BLaER1 treated with 17β-estradiol and CSF1 and Interleukin-3, amounts not matched to agents 10 nM and 100 nM (cell line): Measurements from ENCODE around the gene LGR4.

Experiments
- H3K27ac ChIP-seq, 11 experiments: shearing (Covaris generic); formaldehyde crosslinking; 2 replicates each; pipeline ENCODE4 v1.8.1; 2022
- H3K27me3 ChIP-seq, 11 experiments: shearing (Covaris generic); formaldehyde crosslinking; 2 replicates each; pipeline ENCODE4 v1.8.1; 2022
- H3K36me3 ChIP-seq, 11 experiments: shearing (Covaris generic); formaldehyde crosslinking; 2 replicates each; pipeline ENCODE4 v1.8.1; 2022
- H3K4me1 ChIP-seq, 10 experiments: shearing (Covaris generic); formaldehyde crosslinking; 2 replicates each; pipeline ENCODE4 v1.8.1; 2022
- H3K4me2 ChIP-seq, 11 experiments: shearing (Covaris generic); formaldehyde crosslinking; 2 replicates each; pipeline ENCODE4 v1.8.1; 2022
- H3K4me3 ChIP-seq, 10 experiments: shearing (Covaris generic); formaldehyde crosslinking; 2 replicates each; pipeline ENCODE4 v1.8.1; 2022
- H3K9ac ChIP-seq, 11 experiments: shearing (Covaris generic); formaldehyde crosslinking; 2 replicates each; pipeline ENCODE4 v1.8.1; 2022
- H3K9me3 ChIP-seq, 11 experiments: shearing (Covaris generic); formaldehyde crosslinking; replicated peaks in 1 of 11; 2 replicates each; pipeline ENCODE4 v1.8.1; 2022
- H4K20me1 ChIP-seq, 11 experiments: shearing (Covaris generic); formaldehyde crosslinking; 2 replicates each; pipeline ENCODE4 v1.8.1; 2022
- Cebpa-rat ChIP-seq, 11 experiments: shearing (Covaris generic); IDR thresholded peaks; 2 replicates each; pipeline ENCODE4 v1.8.1; 2022

LGR4 gene

GRCh38 chr11:27495710-27496300, 23.2 kb upstream of the LGR4 start:
- Histone ChIP-seq H3K4me1 (peaks cover 0 to 12% (median 6%) of the 10 kb centered on the region in 10 experiments; a peak in 9 of 20 replicates), H3K4me3 (no peak overlapping the region), H4K20me1 (peaks cover 0 to 30% (median 8%) of the 10 kb centered on the region in 11 experiments; a peak in 10 of 22 replicates), H3K27ac (no peak overlapping the region), H3K9me3 (no peaks in the 10 kb centered on the region), H3K9ac (no peak overlapping the region), H3K36me3 (peaks cover 64 to 98% (median 86%) of the 10 kb centered on the region in 11 experiments), H3K4me2 (no peak overlapping the region), H3K27me3 (no peaks in the 10 kb centered on the region)
- TF ChIP-seq Cebpa-rat (IDR thresholded peaks at IDR 0.05), result no peak

- no peaks in the 10 kb centered on the region for H3K4me1 ChIP-seq
- H4K20me1 ChIP-seq, result peaks cover 0 to 10% (median 0%) of the 10 kb centered on the region in 11 experiments; a peak in 1 of 22 replicates
- H3K4me3 ChIP-seq, result no peak overlapping the region
- peaks cover 34 to 52% (median 41%) of the 10 kb centered on the region in 11 experiments for H3K36me3 ChIP-seq
- no peak for TF ChIP-seq Cebpa-rat (IDR thresholded peaks at IDR 0.05)
- no peaks in the 10 kb centered on the region for H3K27me3 ChIP-seq
- H3K27ac ChIP-seq, result no peak overlapping the region
- H3K9ac ChIP-seq, result no peak overlapping the region
- H3K9me3 ChIP-seq, result no peaks in the 10 kb centered on the region
- H3K4me2 ChIP-seq, result no peak overlapping the region
Measured at GRCh38 chr11:27489092-27489491, 16.5 kb upstream of the LGR4 start.

GRCh38 chr11:27487706-27488105, 15.1 kb upstream of the LGR4 start:
- H3K4me1 ChIP-seq, result no peaks in the 10 kb centered on the region

GRCh38 chr11:27485930-27486773, 13.6 kb upstream of the LGR4 start:
- Histone ChIP-seq H4K20me1 (peaks cover 0 to 10% (median 0%) of the 10 kb centered on the region in 11 experiments; a peak in 1 of 22 replicates), H3K4me3 (no peak overlapping the region), H3K4me2 (no peak overlapping the region), H3K27ac (no peak overlapping the region), H3K36me3 (peaks cover 5 to 22% (median 16%) of the 10 kb centered on the region in 11 experiments), H3K4me1 (no peaks in the 10 kb centered on the region), H3K27me3 (no peaks in the 10 kb centered on the region), H3K9me3 (no peaks in the 10 kb centered on the region), H3K9ac (no peak overlapping the region)
- TF ChIP-seq Cebpa-rat (IDR thresholded peaks at IDR 0.05), result no peak

More at GRCh38 chr11:27487706-27488105, 15.1 kb upstream of the LGR4 start:
- no peaks in the 10 kb centered on the region for H3K9me3 ChIP-seq
- H3K9ac ChIP-seq, result no peak overlapping the region
- no peaks in the 10 kb centered on the region for H3K27me3 ChIP-seq
- H3K27ac ChIP-seq, result no peak overlapping the region
- H3K36me3 ChIP-seq, result peaks cover 20 to 38% (median 31%) of the 10 kb centered on the region in 11 experiments
- peaks cover 0 to 10% (median 0%) of the 10 kb centered on the region in 11 experiments; a peak in 1 of 22 replicates for H4K20me1 ChIP-seq
- H3K4me2 ChIP-seq, result no peak overlapping the region
- no peak overlapping the region for H3K4me3 ChIP-seq
- TF ChIP-seq Cebpa-rat (IDR thresholded peaks at IDR 0.05), result no peak

GRCh38 chr11:27482793-27483192, 10.2 kb upstream of the LGR4 start:
- Histone ChIP-seq H3K27ac (no peak overlapping the region), H3K4me2 (no peak overlapping the region), H3K9me3 (no peaks in the 10 kb centered on the region), H4K20me1 (peaks cover 0 to 5% (median 0%) of the 10 kb centered on the region in 11 experiments; a peak in 1 of 22 replicates), H3K4me3 (no peak overlapping the region), H3K27me3 (no peaks in the 10 kb centered on the region), H3K9ac (no peak overlapping the region), H3K4me1 (no peaks in the 10 kb centered on the region), H3K36me3 (no peaks in the 10 kb centered on the region)
- TF ChIP-seq Cebpa-rat (IDR thresholded peaks at IDR 0.05), result no peak

- no peaks in the 10 kb centered on the region for H3K9me3 ChIP-seq
- H3K9ac ChIP-seq, result no peak overlapping the region
- TF ChIP-seq Cebpa-rat (IDR thresholded peaks at IDR 0.05), result no peak
- no peaks in the 10 kb centered on the region for H3K4me1 ChIP-seq
- H3K27me3 ChIP-seq, result no peaks in the 10 kb centered on the region
- no peaks in the 10 kb centered on the region for H3K36me3 ChIP-seq
- H3K27ac ChIP-seq, result no peak overlapping the region
- no peak overlapping the region for H3K4me3 ChIP-seq
- H4K20me1 ChIP-seq, result peaks cover 0 to 5% (median 0%) of the 10 kb centered on the region in 11 experiments; a peak in 1 of 22 replicates
- no peak overlapping the region for H3K4me2 ChIP-seq
Measured at GRCh38 chr11:27481992-27482391, 9.4 kb upstream of the LGR4 start.

GRCh38 chr11:27477831-27478230, 5.2 kb upstream of the LGR4 start:
- no peaks in the 10 kb centered on the region for H3K36me3 ChIP-seq
- H3K4me2 ChIP-seq, result no peak overlapping the region
- H3K27ac ChIP-seq, result no peak overlapping the region
- H3K27me3 ChIP-seq, result peaks cover 0 to 4% (median 0%) of the 10 kb centered on the region in 11 experiments; a peak in 3 of 22 replicates
- H4K20me1 ChIP-seq, result no peaks in the 10 kb centered on the region; a peak in 2 of 22 replicates
- H3K4me3 ChIP-seq, result no peak overlapping the region
- H3K9me3 ChIP-seq, result no peaks in the 10 kb centered on the region
- TF ChIP-seq Cebpa-rat (IDR thresholded peaks at IDR 0.05), result no peak
- H3K4me1 ChIP-seq, result no peaks in the 10 kb centered on the region
- H3K9ac ChIP-seq, result no peak overlapping the region

GRCh38 chr11:27477243-27477642, 4.7 kb upstream of the LGR4 start:
- no peak overlapping the region for H3K4me2 ChIP-seq
- H3K9me3 ChIP-seq, result no peaks in the 10 kb centered on the region
- H3K4me1 ChIP-seq, result no peaks in the 10 kb centered on the region; a peak in 2 of 20 replicates
- H3K4me3 ChIP-seq, result no peak overlapping the region
- H3K9ac ChIP-seq, result no peak overlapping the region
- TF ChIP-seq Cebpa-rat (IDR thresholded peaks at IDR 0.05), result no peak
- no peak overlapping the region for H3K27ac ChIP-seq
- H4K20me1 ChIP-seq, result no peaks in the 10 kb centered on the region; a peak in 2 of 22 replicates
- peaks cover 0 to 9% (median 4%) of the 10 kb centered on the region in 11 experiments; a peak in 6 of 22 replicates for H3K27me3 ChIP-seq
- no peaks in the 10 kb centered on the region for H3K36me3 ChIP-seq

- Histone ChIP-seq H3K36me3 (no peaks in the 10 kb centered on the region), H3K27ac (no peak overlapping the region), H3K9ac (no peak overlapping the region), H3K9me3 (no peaks in the 10 kb centered on the region), H3K4me1 (peaks cover 8 to 11% (median 9%) of the 10 kb centered on the region in 10 experiments), H3K27me3 (peaks cover 0 to 20% (median 13%) of the 10 kb centered on the region in 11 experiments; a peak in 13 of 22 replicates), H3K4me2 (no peak overlapping the region), H4K20me1 (peaks cover 0 to 6% (median 0%) of the 10 kb centered on the region in 11 experiments; a peak in 2 of 22 replicates), H3K4me3 (no peak overlapping the region)
- TF ChIP-seq Cebpa-rat (IDR thresholded peaks at IDR 0.05), result no peak
Measured at GRCh38 chr11:27475622-27476021, 3.0 kb upstream of the LGR4 start.
